GM19468 (cell line): ENCODE results near the gene TRAPPC10.

ENCODE experiments used
- ATAC-seq: cut with Tn5 transposase; IDR thresholded peaks from one replicate; pipeline ENCODE4 v1.9.1; 2021; ENCODE audit warnings: mild to moderate bottlenecking, moderate library complexity, moderate number of reproducible peaks; ENCODE audit not compliant: unreplicated experiment; ENCODE audit errors: extremely low read depth

Gene TRAPPC10, protein sequence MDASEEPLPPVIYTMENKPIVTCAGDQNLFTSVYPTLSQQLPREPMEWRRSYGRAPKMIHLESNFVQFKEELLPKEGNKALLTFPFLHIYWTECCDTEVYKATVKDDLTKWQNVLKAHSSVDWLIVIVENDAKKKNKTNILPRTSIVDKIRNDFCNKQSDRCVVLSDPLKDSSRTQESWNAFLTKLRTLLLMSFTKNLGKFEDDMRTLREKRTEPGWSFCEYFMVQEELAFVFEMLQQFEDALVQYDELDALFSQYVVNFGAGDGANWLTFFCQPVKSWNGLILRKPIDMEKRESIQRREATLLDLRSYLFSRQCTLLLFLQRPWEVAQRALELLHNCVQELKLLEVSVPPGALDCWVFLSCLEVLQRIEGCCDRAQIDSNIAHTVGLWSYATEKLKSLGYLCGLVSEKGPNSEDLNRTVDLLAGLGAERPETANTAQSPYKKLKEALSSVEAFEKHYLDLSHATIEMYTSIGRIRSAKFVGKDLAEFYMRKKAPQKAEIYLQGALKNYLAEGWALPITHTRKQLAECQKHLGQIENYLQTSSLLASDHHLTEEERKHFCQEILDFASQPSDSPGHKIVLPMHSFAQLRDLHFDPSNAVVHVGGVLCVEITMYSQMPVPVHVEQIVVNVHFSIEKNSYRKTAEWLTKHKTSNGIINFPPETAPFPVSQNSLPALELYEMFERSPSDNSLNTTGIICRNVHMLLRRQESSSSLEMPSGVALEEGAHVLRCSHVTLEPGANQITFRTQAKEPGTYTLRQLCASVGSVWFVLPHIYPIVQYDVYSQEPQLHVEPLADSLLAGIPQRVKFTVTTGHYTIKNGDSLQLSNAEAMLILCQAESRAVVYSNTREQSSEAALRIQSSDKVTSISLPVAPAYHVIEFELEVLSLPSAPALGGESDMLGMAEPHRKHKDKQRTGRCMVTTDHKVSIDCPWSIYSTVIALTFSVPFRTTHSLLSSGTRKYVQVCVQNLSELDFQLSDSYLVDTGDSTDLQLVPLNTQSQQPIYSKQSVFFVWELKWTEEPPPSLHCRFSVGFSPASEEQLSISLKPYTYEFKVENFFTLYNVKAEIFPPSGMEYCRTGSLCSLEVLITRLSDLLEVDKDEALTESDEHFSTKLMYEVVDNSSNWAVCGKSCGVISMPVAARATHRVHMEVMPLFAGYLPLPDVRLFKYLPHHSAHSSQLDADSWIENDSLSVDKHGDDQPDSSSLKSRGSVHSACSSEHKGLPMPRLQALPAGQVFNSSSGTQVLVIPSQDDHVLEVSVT

DNA sequence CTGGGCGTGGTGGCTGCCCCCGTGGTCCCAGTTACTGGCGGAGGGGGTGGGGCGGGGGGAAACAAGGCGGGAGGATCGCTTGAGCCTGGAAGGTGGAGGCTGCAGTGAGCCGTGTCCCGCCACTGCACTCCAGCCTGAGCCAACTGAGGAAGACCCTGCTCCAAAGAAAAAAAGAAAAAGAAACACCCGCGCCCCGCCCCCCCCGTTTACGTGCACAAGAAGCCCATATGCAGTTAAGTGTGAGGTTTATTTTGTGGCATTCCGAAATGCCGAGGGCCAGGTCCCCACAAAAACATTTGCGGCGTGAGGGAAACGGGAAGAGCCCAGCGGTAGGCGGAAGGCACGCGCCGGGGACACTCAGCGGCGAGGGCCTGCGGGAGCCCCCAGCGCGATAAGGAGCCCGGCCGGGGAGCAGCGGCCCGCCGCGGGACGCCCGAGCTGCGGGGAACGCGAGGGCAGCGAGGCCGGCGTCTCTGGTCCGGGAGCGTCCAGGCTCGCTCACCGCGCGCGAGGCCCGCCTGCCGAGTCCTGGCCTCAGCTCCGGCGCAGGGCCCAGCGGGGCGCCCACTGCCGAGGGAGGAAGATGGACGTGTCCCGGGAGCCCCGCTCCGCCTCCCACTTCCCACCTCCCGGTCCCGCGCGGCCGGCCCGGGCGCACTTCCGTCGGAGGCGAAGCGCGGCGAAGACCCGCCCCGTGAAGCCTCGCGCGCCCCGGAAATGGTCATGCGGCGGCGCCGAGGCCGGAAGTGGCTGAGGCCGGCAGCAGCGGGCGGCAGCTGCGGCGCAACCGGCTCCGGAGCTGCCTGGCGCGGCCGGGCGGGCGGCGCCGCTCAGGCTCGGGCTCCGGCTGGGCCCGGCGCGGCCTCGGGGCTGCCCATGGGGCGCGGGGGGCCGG lies at the start of gene TRAPPC10:
TRAPPC10 (plus strand) TSS at position 731 of the 895 bp plus-strand sequence. CDS start 185 bp downstream, outside the sequence.
- ATAC-seq, result peak; percentile 44

DNA sequence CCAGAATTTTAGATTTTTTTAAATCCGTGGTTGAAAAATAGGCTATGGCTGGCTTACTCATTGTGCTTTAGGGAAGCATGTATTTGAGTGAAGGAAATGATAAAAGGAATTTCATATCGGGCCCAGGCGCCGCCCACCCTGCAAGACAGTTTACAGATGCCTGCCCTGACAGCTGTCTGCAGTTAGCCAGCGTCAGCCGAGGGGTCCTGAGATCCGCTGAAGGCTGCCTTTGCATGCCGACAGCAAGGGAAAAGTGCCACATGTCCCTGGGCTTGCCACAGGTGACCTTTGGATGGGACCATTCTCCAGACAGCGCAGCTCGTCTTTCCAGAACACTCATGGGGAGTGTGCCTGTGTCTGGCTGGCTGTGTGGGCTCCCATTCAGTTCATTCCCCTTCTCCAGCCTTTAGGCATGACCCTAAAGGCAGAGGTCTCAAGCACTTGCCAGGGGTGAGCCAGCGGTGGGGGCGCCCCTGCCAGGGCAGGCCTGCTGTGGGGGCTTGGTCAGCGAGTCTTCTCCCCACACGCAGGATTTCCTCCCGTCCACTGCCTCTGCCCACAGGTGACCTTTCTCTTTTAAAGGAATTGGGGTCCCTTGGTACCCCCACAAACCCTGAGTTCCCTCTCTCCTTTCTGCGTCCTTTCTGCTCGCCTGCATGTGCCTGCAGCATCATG lies 46.1 kb upstream of the TRAPPC10 start:
- ATAC-seq, result no peak

GRCh38 chr21:43966946-43967512 lies 45.1 kb upstream of the TRAPPC10 start:
- no peak for ATAC-seq

- no peak for ATAC-seq
These were observed 44.1 kb upstream of the TRAPPC10 start for GRCh38 chr21:43967981-43968380.

GRCh38 chr21:43968410-43969114 lies 43.5 kb upstream of the TRAPPC10 start:
- ATAC-seq, result no peak

DNA sequence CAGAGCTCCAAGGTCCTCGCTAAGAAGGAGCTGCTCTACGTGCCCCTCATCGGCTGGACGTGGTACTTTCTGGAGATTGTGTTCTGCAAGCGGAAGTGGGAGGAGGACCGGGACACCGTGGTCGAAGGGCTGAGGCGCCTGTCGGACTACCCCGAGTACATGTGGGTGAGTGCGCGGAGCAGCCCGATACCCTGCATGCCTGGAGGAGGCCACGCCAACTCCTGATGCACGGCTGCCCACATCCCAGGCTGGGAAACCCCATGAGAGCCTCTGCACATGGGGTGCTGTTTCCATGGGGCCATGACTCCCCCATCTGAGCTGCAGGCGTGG lies 43.0 kb upstream of the TRAPPC10 start:
- ATAC-seq, result no peak

GRCh38 chr21:43970551-43970950 lies 41.6 kb upstream of the TRAPPC10 start:
- no peak for ATAC-seq

DNA sequence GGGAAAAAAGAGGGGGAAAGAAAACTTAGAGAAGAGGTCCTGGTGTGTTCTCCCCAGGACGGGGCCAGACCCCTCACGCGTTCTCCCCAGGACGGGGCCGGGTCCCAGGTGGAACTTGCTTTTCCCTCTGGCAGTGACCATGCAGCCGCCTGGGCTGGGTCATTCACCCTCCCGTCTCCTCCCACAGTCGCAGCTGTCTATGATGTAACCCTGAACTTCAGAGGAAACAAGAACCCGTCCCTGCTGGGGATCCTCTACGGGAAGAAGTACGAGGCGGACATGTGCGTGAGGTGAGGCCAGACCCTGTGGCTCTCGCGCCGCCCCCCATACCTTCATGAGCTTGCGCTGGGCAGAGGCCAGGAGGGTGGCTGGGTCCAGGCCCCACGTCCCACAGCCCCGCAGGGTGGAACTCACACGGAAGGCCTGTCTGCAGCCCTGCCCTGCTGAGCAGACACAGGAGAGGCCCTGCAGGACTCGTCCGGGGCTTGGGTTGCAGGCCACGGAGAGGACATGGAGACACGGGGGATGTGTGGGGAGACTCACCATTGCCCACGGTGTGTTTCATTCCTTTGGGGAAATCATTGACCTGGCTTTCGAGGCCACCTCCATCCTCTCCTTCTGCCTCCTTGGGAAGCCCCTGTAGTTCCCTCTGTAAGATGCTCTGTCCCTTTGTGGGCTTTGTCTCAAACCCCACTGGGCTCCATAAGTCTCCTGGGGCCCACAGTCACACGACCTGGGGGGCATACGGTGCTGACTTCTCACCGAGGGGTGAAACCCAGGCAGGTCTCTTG lies 40.7 kb upstream of the TRAPPC10 start:
- ATAC-seq, result no peak

GRCh38 chr21:43971992-43972255 lies 40.2 kb upstream of the TRAPPC10 start:
- no peak for ATAC-seq

DNA sequence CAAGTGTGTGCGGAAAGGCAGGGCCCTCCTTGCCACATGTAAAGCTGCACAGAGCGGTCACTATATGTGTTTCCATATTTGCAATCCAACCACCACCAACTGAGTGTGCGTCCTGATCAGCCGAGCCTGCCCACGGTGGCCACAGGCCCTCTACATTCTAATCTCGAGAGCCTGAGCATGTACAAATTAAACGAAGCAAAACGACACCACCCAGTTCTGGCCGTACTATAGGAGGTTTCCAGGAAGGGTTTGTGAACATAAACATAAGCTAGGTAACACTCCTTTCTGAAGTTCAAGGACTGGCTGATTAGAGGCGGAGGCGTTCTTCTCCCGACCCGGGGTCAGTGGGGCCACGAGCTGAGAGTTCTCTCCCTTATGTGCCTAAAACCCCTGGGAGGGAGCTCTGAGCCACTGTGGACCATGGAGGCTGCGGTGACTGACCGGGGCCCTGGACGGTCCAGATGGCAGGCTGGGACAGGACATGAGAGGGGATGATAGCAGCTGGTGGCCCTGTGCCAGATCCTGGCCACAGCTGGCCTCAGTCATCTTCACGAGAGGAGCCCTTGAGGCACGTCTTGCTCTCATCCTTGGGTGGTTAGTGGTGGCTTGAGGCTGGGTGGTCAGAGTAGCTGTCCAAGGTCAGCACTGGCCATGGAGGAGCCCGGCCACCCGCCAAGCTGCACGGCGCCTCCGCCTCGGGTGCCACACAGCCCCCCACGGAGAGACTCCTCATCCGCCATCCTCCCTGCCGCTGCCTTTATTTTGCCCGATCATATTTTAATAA lies 39.1 kb upstream of the TRAPPC10 start:
- no peak for ATAC-seq

DNA sequence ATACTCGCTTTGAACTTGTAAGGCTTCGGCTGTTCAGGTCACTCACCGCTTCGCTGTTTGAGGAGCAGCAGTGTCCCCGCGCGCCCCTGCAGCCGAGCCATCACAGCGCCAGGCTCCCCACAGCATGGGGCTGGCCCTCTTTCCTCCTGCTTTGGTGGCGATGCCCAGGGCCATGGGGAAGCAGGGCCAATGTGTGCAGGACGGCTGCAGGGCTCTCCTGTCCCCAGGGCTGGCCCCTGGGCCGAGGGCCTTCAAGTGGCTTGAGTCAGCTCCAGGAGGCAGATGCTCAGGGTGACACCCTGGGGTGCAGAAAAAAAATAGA lies 38.5 kb upstream of the TRAPPC10 start:
- ATAC-seq, result no peak

- no peak for ATAC-seq
These were observed 37.2 kb upstream of the TRAPPC10 start for GRCh38 chr21:43974791-43975468.

DNA sequence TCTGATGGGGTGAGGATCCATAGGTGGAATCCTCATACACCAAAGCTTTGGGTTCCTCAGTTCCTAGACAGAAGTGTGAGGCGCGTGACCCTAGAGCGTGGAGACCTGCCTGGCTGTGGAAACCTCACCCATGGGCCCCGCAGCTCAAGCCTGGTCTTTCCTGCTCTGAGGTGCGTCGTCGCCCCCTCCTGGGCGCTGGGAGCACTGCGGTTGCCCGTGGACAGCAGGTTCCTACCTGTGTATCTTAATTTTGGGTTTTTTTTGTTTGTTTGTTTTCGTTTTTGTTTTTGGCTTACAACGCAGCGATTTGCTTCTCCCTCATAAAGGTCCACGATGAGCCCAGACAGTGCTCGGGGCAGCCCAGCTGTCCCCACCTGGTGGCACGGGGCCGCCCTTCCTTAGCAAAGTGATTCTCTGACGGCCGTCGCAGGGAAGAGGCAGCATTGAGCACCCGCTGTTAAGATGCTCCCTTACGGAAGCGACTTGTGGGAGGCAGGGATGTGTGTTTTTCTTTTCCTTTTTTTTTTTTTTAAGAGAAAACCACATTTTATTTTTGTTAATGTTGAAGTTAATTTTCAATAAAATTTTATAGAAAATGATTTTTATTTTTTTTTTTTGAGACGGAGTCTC lies 36.5 kb upstream of the TRAPPC10 start:
- ATAC-seq, result no peak

- ATAC-seq, result no peak
These were observed 35.4 kb upstream of the TRAPPC10 start for GRCh38 chr21:43976661-43977060.

DNA sequence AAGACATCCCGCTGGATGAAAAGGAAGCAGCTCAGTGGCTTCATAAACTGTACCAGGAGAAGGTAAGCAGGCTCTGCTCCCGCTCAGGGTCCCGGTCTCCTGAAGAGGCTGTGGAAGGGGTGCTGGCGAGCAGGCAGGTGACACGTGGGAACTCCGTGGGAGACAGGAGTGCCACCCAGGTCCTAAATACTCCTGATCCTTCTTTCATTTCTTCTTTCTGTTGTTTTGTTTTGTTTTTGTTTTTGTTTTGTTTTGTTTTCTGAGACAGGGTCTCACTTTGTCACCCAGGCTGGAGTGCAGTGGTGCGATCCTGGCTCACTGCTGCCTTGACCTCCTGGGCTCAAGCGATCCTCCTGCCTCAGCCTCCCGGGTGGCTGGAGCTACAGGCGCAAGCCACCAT lies 34.0 kb upstream of the TRAPPC10 start:
- no peak for ATAC-seq

- ATAC-seq, result no peak
These were observed 32.5 kb upstream of the TRAPPC10 start for GRCh38 chr21:43979654-43980053.
